Body of pancreas (tissue), 4 donors: ENCODE results near the gene ABLIM1.

Experiments
- POLR2A ChIP-seq, 3 donors: fragments of 450-650 bp; IDR thresholded peaks; one replicate each; pipeline ENCODE4 v1.6.1; 2016; ENCODE audit warnings: antibody characterized with exemption in 3 of 3, mild to moderate bottlenecking in 2 of 3
- TF ChIP-seq, protein P1 (sequence below), 7 experiments: fragments of 450-650 bp in 4 of 7; fragments of 200-600 bp in 3 of 7; sonication (generic) in 3 of 7; IDR thresholded peaks; one replicate each; pipeline ENCODE4 v1.5.1; 2016 to 2019; ENCODE audit warnings: antibody characterized with exemption in 7 of 7

GRCh38 chr10:114396464-114396863, 261.6 kb downstream of the ABLIM1 start:
- TF ChIP-seq, protein P1, sequence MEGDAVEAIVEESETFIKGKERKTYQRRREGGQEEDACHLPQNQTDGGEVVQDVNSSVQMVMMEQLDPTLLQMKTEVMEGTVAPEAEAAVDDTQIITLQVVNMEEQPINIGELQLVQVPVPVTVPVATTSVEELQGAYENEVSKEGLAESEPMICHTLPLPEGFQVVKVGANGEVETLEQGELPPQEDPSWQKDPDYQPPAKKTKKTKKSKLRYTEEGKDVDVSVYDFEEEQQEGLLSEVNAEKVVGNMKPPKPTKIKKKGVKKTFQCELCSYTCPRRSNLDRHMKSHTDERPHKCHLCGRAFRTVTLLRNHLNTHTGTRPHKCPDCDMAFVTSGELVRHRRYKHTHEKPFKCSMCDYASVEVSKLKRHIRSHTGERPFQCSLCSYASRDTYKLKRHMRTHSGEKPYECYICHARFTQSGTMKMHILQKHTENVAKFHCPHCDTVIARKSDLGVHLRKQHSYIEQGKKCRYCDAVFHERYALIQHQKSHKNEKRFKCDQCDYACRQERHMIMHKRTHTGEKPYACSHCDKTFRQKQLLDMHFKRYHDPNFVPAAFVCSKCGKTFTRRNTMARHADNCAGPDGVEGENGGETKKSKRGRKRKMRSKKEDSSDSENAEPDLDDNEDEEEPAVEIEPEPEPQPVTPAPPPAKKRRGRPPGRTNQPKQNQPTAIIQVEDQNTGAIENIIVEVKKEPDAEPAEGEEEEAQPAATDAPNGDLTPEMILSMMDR (IDR thresholded peaks at IDR 0.05): no peak
- TF ChIP-seq POLR2A (IDR thresholded peaks at IDR 0.05): no peak
